Right lobe of liver (tissue), 6 donors: ENCODE results near the gene EIF6. TPM values are rescaled to one million over a fixed set of nuclear protein-coding genes. Genes with fewer than 3 reads are reported as not detected.

ENCODE experiments used
- ATAC-seq, 4 donors: fragments of 200-7000 bp; cut with Tn5 transposase; one replicate each; pipeline ENCODE4 v1.9.1; 2020; ENCODE audit warnings: mild to moderate bottlenecking in 4 of 4, moderate library complexity in 4 of 4
- DNase-seq, 3 donors: peaks; one replicate each; pipeline ENCODE4 v3.0.0-alpha.2; 2020
- H3K27ac ChIP-seq, 3 donors: fragments of 200-600 bp; one replicate each; pipeline ENCODE4 v1.8.0; 2022
- H3K27me3 ChIP-seq, 2 donors: fragments of 200-600 bp; one replicate each; pipeline ENCODE4 v1.8.0; 2022
- H3K36me3 ChIP-seq, 4 donors: fragments of 200-600 bp; sonication (generic) in 1 of 4; one replicate each; pipeline versions ENCODE4 v1.5.1 to v1.8.0; 2017 to 2022; ENCODE audit warnings: control low read depth in 1 of 4
- H3K4me1 ChIP-seq, 4 donors: fragments of 200-600 bp; sonication (generic) in 1 of 4; one replicate each; pipeline versions ENCODE4 v1.5.1 to v1.8.0; 2017 to 2022; ENCODE audit warnings: control low read depth in 1 of 4
- H3K4me3 ChIP-seq, 3 donors: fragments of 200-600 bp; one replicate each; pipeline ENCODE4 v1.8.0; 2022
- H3K9me3 ChIP-seq, 4 donors: fragments of 200-600 bp; sonication (generic) in 1 of 4; one replicate each; pipeline versions ENCODE4 v1.5.1 to v1.8.0; 2017 to 2022; ENCODE audit warnings: control low read depth in 1 of 4
- CTCF ChIP-seq, 4 donors: fragments of 200-600 bp in 3 of 4; fragments of 450-650 bp in 1 of 4; IDR thresholded peaks; one replicate each; pipeline versions ENCODE4 v1.5.1 to v1.8.0; 2016 to 2022; ENCODE audit warnings: antibody characterized with exemption in 4 of 4, mild to moderate bottlenecking in 2 of 4
- POLR2A ChIP-seq: fragments of 450-650 bp; IDR thresholded peaks from one replicate; pipeline ENCODE4 v1.6.1; 2017; ENCODE audit warnings: antibody characterized with exemption, mild to moderate bottlenecking
- WGBS: methylation state at CpG from one replicate; pipeline ENCODE4 v1.1.6; 2018; ENCODE audit warnings: low coverage, low lambda C conversion rate; ENCODE audit not compliant: insufficient coverage; ENCODE audit errors: missing lambda C conversion rate; 5-methylcytosine and 5-hydroxymethylcytosine counted together
- intact Hi-C, 2 donors: fragments of 100-400 bp; cut with DNase I; formaldehyde crosslinking; loops; one replicate each; pipeline versions ENCODE4 v1.11.2 to v1.14.1; 2022
- total RNA-seq, 6 experiments: library from RNA; depleted of rRNA in 2 of 6; stranded (reverse); fragments of >200 nt in 2 of 6; fragmentation: NEBNext Ultra II Directional in 3 of 6; extraction: Animal tissue kit (Norgen Biotek cat#: 25700) in 3 of 6; gene quantifications; one replicate each; pipeline versions ENCODE4 v1.1.0 to v1.2.4, GENCODE V29; 2016 to 2023
- donor health status: DM: no; HTN: yes; CAD: no.
- donor health status: DM: no; HTN: no; CAD: no.
- donor health status: DM: no; HTN: no; CAD: no.
- donor health status: DM: no; HTN: yes; CAD: no.
- donor health status: DM: no; HTN: yes; CAD: no.

The EIF6 gene
- total RNA-seq, 6 experiments from 2014 or later, result 73.6 to 131 (median 83.3) TPM

- Histone ChIP-seq H3K27ac (no peak overlapping the region), H3K4me1 (peaks cover 0 to 6% (median 0%) of the 10 kb centered on the region in 4 donors), H3K9me3 (no peaks in the 10 kb centered on the region), H3K36me3 (no peaks in the 10 kb centered on the region), H3K4me3 (no peak overlapping the region), H3K27me3 (no peaks in the 10 kb centered on the region)
- intact Hi-C loops, result loop anchor here in 1 of 2 donors (5.0 kb wide), 1 partner anchor 146 kb away; no protein-coding TSS in a partner anchor
- no peak for DNase-seq
- TF ChIP-seq POLR2A (no peak), CTCF (IDR thresholded peaks at IDR 0.05) (no peak)
- ATAC-seq, result no peak
- WGBS, result no CpG with 5 or more reads among the region's 9 CpGs
Measured at GRCh38 chr20:35296101-35296554, 11.6 kb upstream of the EIF6 start.

GRCh38 chr20:35295674-35296073, 11.1 kb upstream of the EIF6 start:
- Histone ChIP-seq H3K36me3 (no peaks in the 10 kb centered on the region), H3K9me3 (no peaks in the 10 kb centered on the region), H3K4me1 (peaks cover 0 to 6% (median 0%) of the 10 kb centered on the region in 4 donors), H3K27ac (no peak overlapping the region), H3K4me3 (no peak overlapping the region), H3K27me3 (no peaks in the 10 kb centered on the region)
- 71% methylated on average over 3 of the region's 8 CpGs for WGBS
- intact Hi-C loops, result loop anchor here in 1 of 2 donors (5.0 kb wide), 1 partner anchor 147 kb away; no protein-coding TSS in a partner anchor
- ATAC-seq (no peak), DNase-seq (no peak)
- no peak for TF ChIP-seq POLR2A
- no peak for TF ChIP-seq CTCF (IDR thresholded peaks at IDR 0.05)

- Histone ChIP-seq H3K27me3 (no peaks in the 10 kb centered on the region), H3K36me3 (no peaks in the 10 kb centered on the region), H3K9me3 (no peaks in the 10 kb centered on the region), H3K27ac (no peak overlapping the region), H3K4me1 (peaks cover 0 to 6% (median 0%) of the 10 kb centered on the region in 4 donors), H3K4me3 (no peak overlapping the region)
- DNase-seq (no peak), ATAC-seq (no peak)
- 72% methylated on average over 5 of the region's 8 CpGs for WGBS
- intact Hi-C loops, result loop anchor here in 1 of 2 donors (5.0 kb wide), 1 partner anchor 147 kb away; no protein-coding TSS in a partner anchor
- no peak for TF ChIP-seq POLR2A
- TF ChIP-seq CTCF (IDR thresholded peaks at IDR 0.05), result no peak
Measured at GRCh38 chr20:35295058-35295457, 10.5 kb upstream of the EIF6 start.

- TF ChIP-seq CTCF (IDR thresholded peaks at IDR 0.05) (no peak), POLR2A (no peak)
- Histone ChIP-seq H3K4me1 (peaks cover 0 to 6% (median 0%) of the 10 kb centered on the region in 4 donors), H3K27me3 (no peaks in the 10 kb centered on the region), H3K36me3 (no peaks in the 10 kb centered on the region), H3K4me3 (no peak overlapping the region), H3K9me3 (no peaks in the 10 kb centered on the region), H3K27ac (no peak overlapping the region)
- 39% methylated on average over 4 of the region's 5 CpGs for WGBS
- intact Hi-C loops, result no loop called here
- no peak for ATAC-seq
- peak in 1 of 3 donors; percentile 26 for DNase-seq
Measured at GRCh38 chr20:35294293-35294685, 9.7 kb upstream of the EIF6 start.
